ENCODE measurements around the gene HARBI1.
"Not testable (repeated sequence)": the region's sequence is repeated elsewhere in the genome, so short reads cannot be mapped to it uniquely, and the experiment has no call there.

The HARBI1 gene

DNA sequence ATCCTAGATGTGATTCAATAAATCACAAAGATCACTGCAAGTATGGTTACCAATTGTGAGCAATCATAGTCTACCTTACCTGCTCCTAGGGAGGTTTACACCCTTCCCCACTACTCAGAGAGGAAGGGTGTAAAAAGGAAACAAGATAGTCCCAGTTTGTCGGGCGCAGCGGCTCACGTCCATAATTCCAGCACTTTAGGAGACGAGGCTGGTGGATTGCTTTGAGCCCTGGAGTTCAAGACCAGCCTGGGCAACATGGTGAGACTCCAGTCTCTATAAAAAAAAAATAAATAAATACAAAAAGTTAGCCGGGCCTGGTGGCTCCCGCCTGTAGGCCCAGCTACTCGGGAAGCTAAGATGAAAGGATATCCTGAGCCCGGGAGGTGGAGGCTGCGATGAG, 22.2 kb downstream of the HARBI1 start:
- no peak for DNase-seq

GRCh38 chr11:46594374-46594700, 22.7 kb downstream of the HARBI1 start:
- no peak for DNase-seq

DNA sequence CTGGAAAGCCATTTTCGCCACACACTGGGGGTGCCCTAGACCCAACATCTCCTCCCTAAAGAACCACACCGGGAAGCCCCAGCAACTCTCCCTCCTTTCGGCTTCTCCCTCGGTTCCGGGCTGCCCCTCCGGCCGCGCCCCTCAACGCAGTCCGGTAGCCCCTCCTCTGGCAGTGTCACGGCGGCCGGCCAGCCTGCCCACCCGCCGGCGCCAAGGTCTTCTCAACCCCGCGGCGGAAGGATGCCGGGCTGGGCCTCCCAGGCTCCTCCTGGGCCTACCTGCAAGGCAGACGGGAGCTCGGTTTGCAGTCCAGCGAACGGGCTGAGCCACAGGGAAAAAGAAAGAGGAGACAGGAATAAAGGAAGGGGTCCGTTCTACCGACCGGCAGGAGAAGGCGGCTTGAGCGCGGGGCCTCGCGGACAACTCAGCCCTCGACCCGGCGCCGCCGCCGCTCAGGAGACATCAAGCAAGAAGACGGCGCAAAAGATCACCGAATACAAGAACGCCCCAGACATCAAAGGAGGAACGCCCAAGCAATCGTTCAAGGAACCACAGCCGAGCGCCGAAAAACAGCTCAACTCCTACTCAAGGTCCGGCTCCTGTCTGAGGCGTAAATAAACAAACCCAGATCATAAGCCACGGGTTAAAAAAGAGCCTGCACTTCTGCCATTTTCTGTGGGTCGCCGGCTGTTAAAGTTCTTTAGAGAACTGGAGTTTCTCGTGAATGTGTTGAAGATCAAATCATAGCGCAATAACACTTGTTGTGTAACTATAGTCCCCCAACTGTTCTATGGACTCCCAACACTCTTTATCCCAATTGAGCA, 23.3 kb downstream of the HARBI1 start, which contains the start of gene AMBRA1:
Gene AMBRA1 (minus strand): TSS at position 474 of the 824 bp plus-strand sequence. CDS start 45,643 bp downstream, outside the sequence.
- DNase-seq = peak; percentile 35

DNA sequence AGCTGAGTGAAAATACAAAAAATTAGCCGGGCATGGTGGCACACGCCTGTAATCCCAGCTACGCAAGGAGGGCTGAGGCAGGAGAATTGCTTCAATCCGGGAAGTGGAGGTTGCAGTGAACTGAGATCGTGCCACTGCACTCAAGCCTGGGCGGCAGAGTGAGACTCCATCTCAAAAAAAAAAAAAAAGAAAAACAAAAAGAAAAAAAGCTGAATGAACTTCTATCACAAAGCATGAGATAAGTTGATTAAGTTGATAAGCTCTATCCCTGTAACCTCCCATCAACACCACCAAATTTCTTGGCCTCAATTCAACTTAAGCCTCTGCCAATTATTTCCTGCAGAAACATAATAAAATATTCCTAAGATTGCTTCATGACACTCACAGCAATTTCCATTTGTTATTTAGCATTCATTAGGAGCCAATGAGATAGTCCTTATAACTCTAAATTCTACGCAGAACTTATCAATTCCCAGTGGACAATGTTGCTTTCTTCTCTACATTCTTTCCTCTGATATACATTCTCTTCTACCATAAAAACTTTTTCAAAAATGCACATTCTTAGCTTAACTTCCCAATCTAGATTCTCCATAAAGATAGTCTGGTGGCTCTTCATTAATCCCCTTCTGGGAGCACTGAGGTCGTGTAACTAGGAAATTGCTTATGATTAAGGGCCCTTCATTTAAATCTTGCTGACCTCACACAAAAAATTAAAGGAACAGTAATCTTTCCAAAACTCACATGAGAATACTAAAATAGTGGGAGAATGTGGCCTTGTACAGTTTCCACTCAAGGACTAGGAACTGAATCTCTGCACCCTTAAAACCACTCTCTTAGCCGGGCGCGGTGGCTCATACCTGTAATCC, 26.1 kb downstream of the HARBI1 start:
- DNase-seq = no peak

GRCh38 chr11:46588915-46589314, 28.1 kb downstream of the HARBI1 start:
- no peak for DNase-seq

- no peak for DNase-seq
These were observed 28.9 kb downstream of the HARBI1 start for GRCh38 chr11:46588131-46588530.

DNA sequence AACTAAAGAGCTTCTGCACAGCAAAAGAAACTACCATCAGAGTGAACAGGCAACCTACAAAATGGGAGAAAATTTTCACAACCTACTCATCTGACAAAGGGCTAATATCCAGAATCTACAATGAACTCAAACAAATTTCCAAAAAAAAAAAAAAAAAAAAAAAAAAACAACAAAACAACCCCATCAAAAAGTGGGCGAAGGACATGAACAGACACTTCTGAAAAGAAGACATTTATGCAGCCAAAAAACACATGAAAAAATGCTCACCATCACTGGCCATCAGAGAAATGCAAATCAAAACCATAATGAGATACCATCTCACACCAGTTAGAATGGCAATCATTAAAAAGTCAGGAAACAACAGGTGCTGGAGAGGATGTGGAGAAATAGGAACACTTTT, 33.5 kb downstream of the HARBI1 start:
- DNase-seq = not testable (repeated sequence)

- DNase-seq = no peak
These were observed 34.4 kb downstream of the HARBI1 start for GRCh38 chr11:46582588-46582987.

DNA sequence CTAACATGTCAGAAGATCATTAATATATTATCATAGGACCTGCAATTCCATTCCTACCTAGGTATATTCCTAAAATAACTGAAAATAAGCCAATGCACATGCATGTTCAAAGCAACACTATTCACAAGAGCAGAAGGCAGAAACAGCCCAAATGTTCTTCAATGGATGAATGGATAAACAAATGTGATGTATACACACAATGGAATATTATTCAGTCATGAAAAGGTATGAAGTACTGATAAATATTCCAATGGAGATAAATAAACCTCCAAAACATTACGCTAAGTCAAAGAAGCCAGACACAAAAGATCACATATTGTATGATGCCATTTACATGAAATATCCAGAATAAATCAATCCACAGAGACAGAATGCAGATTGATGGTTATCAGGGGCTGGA, 40.0 kb downstream of the HARBI1 start:
- DNase-seq = no peak

DNA sequence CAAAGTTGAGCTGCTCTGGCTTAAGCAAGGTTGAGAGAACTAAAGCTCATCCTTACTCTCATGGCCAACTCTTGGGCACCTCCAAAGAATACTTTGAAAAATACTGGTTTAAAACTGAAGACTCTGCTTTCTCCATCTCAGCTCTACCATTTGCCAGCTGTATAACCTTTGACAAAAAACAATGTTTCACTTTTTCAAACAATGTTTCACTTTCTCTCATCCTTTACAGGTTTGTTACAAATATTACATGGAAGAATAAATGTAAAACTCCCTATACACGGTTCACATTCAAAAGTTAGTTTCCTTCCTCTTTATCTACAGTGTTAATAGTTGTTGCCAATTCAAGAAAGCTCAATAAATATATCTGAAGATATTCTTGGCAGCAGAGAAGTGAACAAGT, 42.4 kb downstream of the HARBI1 start:
- no peak for DNase-seq

- DNase-seq = no peak
These were observed 46.1 kb downstream of the HARBI1 start for GRCh38 chr11:46570790-46571398.

DNA sequence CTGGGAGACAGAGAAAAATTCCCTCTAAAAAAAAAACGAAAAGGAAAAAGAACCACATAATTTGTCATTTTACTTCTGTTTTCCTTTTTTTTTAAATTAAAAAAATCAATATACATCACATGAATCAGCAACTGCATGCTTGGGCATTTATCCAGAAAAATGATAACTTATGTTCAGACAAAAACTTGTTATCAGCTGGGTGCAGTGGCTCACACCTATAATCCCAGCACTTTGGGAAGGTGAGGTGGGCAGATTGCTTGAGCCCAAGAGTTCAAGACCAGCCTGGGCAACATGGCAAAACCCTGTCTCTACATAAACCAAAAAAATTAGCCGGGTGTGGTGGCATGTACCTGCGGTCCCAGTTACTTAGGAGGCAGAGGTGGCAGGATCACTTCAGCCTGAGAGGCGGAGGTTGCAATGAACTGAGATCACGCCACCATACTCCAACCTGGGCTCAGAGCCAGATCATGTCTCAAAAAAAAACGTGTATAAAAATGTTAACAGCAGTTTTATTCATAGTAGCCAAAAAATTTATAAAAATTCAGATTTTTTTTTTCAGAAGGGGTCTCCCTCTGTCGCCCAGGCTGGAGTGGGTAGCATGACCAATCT, 51.7 kb downstream of the HARBI1 start:
- no peak for DNase-seq

DNA sequence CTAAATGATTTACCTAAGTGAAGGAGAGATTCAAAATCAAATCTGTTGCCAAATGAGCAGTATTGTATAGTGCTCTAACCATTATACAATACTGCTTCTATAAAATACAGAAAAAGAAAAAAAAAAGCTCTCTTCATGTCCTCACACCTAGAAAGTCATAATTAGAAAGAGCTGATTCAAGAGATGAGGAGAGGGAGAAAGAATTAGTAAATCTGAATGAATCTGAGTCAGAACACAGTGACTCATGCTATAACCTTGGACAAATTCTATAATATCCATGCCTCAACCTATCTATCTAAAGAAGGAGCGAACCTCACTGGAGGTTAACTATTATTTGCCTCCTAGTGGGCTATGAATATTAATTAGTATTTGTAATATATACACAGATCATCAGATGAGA, 52.6 kb downstream of the HARBI1 start:
- no peak for DNase-seq

DNA sequence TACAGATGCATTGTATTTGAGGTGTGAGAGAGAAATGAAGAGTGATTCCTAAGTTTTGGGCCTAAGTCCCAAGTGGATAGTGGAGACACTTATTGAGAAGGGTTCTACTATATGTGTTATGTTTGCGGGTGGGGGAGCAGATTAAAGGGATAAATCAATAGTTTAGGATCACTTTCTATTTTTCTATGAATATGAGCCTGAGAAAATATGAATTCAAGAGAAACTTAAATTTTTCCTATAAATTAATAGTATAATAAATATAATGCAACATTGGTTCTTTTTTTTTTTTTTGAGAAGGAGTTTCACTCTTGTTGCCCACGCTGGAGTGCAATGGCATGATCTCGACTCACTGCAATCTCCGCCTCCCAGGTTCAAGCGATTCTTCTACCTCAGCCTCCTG, 54.5 kb downstream of the HARBI1 start:
- DNase-seq = no peak

DNA sequence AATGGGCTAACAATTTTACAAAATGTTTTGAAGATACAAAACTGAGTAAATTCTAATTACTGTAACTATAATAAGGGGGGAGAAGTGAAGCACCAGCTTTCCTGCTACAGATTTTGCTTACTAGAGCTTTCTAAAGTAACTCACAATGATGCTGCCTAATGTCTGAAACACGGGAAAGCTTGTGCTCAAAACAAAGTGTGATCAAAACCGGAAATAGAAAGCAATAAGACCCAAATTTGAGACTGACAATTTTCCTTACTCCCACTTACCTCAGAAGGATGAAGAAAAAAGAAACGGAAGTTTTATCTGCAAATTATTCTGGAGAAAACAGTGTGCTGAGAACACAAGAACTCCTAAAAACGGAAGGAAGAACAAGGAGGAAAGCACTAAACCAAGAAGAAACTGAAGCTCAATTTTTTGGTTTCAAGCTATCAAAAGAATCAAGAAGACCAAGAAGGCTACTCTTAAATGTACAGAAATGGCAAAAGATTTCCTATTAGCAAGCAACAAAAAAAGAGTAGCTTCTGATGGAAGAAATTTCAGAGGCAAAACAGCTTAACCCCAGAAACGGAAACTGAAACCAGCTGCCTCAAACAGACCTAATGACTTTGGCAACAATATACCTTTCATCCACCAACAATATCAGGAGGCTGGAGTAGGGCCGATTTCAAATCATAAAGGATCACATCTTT, 56.6 kb downstream of the HARBI1 start:
- no peak for DNase-seq

- DNase-seq = no peak
These were observed 57.2 kb downstream of the HARBI1 start for GRCh38 chr11:46559815-46560214.

GRCh38 chr11:46557684-46558151, 59.3 kb downstream of the HARBI1 start:
- DNase-seq = no peak

GRCh38 chr11:46555267-46556054, 61.6 kb downstream of the HARBI1 start:
- DNase-seq = no peak

GRCh38 chr11:46554213-46555147, 62.5 kb downstream of the HARBI1 start:
- no peak for DNase-seq

- DNase-seq = no peak
These were observed 63.2 kb downstream of the HARBI1 start for GRCh38 chr11:46553814-46554212.
